ENCODE measurements around the gene HSD17B13. TPM values are rescaled to one million over a fixed set of nuclear protein-coding genes. Genes with fewer than 3 reads are reported as not detected.

The HSD17B13 gene
- total RNA-seq, 1 experiment from 2014 or later, result not detected

GRCh38 chr4:87330761-87331160 lies 8.1 kb upstream of the HSD17B13 start (continued):
- TF ChIP-seq ERG (CRISPR knock-in tag; IDR thresholded peaks at IDR 0.05), result no peak
- no peak for TF ChIP-seq STAT6 (CRISPR knock-in tag; conservative IDR thresholded peaks at IDR 0.05; ENCODE audit: low read depth)
- no peak for TF ChIP-seq MAX (CRISPR knock-in tag; IDR thresholded peaks at IDR 0.05)
- TF ChIP-seq TEAD1 (CRISPR knock-in tag; IDR thresholded peaks at IDR 0.05), result no peak
- TF ChIP-seq ELF4 (CRISPR knock-in tag; IDR thresholded peaks at IDR 0.05; ENCODE audit: low read depth), result no peak
- TF ChIP-seq CTCF (IDR thresholded peaks at IDR 0.05), result no peak
- no peak for TF ChIP-seq CREB1 (CRISPR knock-in tag; IDR thresholded peaks at IDR 0.05)
- TF ChIP-seq TP53 (CRISPR knock-in tag; IDR thresholded peaks at IDR 0.05), result no peak
- TF ChIP-seq IRF2 (CRISPR knock-in tag; IDR thresholded peaks at IDR 0.05; ENCODE audit: borderline replicate concordance, low read depth), result no peak
- TF ChIP-seq SMAD3 (CRISPR knock-in tag; IDR thresholded peaks at IDR 0.05; ENCODE audit: borderline replicate concordance), result no peak
- TF ChIP-seq SMAD4 (CRISPR knock-in tag; IDR thresholded peaks at IDR 0.05), result no peak
- no peak for TF ChIP-seq FOXJ3 (CRISPR knock-in tag; IDR thresholded peaks at IDR 0.05; ENCODE audit: borderline replicate concordance)
- TF ChIP-seq FOXK1 (CRISPR knock-in tag; IDR thresholded peaks at IDR 0.05), result no peak
- TF ChIP-seq GABPB1 (CRISPR knock-in tag; IDR thresholded peaks at IDR 0.05), result no peak

GRCh38 chr4:87327136-87327535 lies 4.5 kb upstream of the HSD17B13 start:
- ATAC-seq (no peak), DNase-seq (ENCODE audit: low spot score) (no peak)
- H3K27me3 Mint-ChIP-seq (ENCODE audit: low read depth), result no peaks in the 10 kb centered on the region; the same call in 1 of the 2 replicates
- ChIA-PET CTCF (no interaction called here), POLR2A (interaction anchor here (0.5 kb wide), 1 partner anchor 93 kb away, joined by 3 read pairs; no protein-coding TSS in a partner anchor)
- peaks cover under 1% of the 10 kb centered on the region for H3K9me3 Mint-ChIP-seq
- no peak for TF ChIP-seq FOXP1 (CRISPR knock-in tag; IDR thresholded peaks at IDR 0.05; ENCODE audit: borderline replicate concordance)
- no peak for TF ChIP-seq ETV6 (CRISPR knock-in tag; IDR thresholded peaks at IDR 0.05)
- no peak for TF ChIP-seq TP53 (CRISPR knock-in tag; IDR thresholded peaks at IDR 0.05)
- TF ChIP-seq USF2 (CRISPR knock-in tag; IDR thresholded peaks at IDR 0.05), result no peak
- TF ChIP-seq RORB (CRISPR knock-in tag; IDR thresholded peaks at IDR 0.05), result no peak
- no peak for TF ChIP-seq ELF4 (CRISPR knock-in tag; IDR thresholded peaks at IDR 0.05; ENCODE audit: low read depth)
- no peak for TF ChIP-seq TEAD4 (CRISPR knock-in tag; IDR thresholded peaks at IDR 0.05)
- no peak for TF ChIP-seq ZNF219 (CRISPR knock-in tag; IDR thresholded peaks at IDR 0.05; ENCODE audit: borderline replicate concordance)
- TF ChIP-seq CREM (CRISPR knock-in tag; IDR thresholded peaks at IDR 0.05), result no peak
- TF ChIP-seq ZNF512 (CRISPR knock-in tag; IDR thresholded peaks at IDR 0.05; ENCODE audit: borderline replicate concordance), result no peak
- TF ChIP-seq IRF1 (CRISPR knock-in tag; IDR thresholded peaks at IDR 0.05), result no peak
- TF ChIP-seq TCF7 (CRISPR knock-in tag; IDR thresholded peaks at IDR 0.05; ENCODE audit: low read depth), result no peak
- no peak for TF ChIP-seq MXD4 (CRISPR knock-in tag; IDR thresholded peaks at IDR 0.05; ENCODE audit: borderline replicate concordance)
- TF ChIP-seq ZNF121 (CRISPR knock-in tag; IDR thresholded peaks at IDR 0.05), result no peak
- TF ChIP-seq ATF6 (CRISPR knock-in tag; IDR thresholded peaks at IDR 0.05), result no peak
- no peaks in the 10 kb centered on the region for H3K36me3 Mint-ChIP-seq
- H3K4me3 Mint-ChIP-seq, result no peak overlapping the region
- no peak overlapping the region for H3K27ac Mint-ChIP-seq
- H3K4me1 Mint-ChIP-seq, result no peaks in the 10 kb centered on the region

Measured in WTC11 (cell line).